Measurements from ENCODE around the gene ERICH3.

The ERICH3 gene

GRCh38 chr1:74673351-74674111 lies at the start of gene ERICH3:
ERICH3 (minus strand) TSS chr1:74673792; CDS start chr1:74673519, 273 bp downstream.
- peak; percentile 64 for DNase-seq

DNA sequence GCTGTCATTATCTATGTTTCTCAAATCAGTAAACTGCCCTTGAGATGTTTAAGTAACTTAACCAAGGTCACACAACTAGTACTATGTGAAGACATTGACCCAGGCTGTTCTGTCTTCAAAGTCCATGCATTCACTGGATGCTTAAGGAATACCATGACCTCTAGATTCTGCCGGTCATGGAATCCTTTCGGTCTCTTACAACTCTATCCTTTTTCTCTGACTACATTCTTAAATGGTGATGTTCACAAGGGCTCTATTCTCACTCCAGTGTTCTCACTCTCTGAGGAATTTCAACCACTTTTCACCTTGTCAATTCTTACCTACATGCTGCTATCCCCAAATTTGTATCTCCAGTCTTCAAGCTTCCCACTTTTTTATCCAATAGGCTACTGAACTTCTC lies 44.0 kb upstream of the ERICH3 start:
- no peak for DNase-seq

DNA sequence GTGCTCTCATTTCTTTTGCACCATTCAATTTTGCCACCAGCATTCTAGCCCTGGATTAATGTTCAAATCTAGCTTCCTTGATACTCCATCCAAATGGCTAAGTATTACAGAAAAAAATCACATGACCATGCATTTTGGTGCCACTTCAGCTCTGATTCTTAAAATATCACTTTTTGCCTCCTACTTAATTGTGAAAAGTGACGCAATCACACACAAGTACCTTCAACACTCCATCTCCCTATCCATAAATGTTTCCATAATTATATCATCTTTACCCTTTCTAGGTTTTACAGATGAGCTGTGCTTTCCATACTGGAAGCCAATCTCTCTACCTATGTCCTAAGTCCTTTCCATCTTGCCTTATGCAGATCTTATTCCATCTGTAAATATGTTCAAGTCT lies 43.2 kb upstream of the ERICH3 start:
- DNase-seq: no peak

DNA sequence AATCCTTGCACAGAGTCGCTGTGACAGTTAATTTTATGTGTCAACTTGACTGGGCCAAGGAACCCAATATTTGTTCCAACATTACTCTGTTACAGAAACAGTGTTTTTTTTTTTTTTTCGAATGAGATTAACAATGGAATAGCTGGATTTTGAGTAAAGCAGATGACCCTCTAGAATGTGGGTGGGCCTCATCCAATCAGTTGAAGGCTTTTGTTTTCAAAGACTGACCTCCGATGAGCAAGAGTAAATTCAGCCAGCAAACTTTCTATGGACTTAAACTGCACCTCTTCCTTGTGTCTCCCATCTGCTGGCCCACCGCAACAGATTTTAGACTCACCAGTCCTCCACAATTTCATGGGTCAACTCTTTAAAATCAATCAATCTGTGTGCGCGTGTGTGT lies 42.2 kb upstream of the ERICH3 start:
- DNase-seq: no peak

DNA sequence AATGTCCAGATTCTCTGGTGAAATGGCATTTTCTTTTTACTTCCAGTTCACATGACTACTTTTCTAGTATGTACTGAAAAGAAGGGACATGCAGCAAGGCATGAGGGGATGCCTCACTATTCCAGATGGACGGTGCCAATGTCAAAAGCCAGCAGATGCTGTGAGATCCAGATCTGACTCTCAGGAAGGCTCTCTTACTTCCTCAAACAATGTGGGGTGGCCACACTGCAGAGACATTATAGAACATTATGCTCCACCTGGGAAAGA lies 41.6 kb upstream of the ERICH3 start:
- DNase-seq: no peak

DNA sequence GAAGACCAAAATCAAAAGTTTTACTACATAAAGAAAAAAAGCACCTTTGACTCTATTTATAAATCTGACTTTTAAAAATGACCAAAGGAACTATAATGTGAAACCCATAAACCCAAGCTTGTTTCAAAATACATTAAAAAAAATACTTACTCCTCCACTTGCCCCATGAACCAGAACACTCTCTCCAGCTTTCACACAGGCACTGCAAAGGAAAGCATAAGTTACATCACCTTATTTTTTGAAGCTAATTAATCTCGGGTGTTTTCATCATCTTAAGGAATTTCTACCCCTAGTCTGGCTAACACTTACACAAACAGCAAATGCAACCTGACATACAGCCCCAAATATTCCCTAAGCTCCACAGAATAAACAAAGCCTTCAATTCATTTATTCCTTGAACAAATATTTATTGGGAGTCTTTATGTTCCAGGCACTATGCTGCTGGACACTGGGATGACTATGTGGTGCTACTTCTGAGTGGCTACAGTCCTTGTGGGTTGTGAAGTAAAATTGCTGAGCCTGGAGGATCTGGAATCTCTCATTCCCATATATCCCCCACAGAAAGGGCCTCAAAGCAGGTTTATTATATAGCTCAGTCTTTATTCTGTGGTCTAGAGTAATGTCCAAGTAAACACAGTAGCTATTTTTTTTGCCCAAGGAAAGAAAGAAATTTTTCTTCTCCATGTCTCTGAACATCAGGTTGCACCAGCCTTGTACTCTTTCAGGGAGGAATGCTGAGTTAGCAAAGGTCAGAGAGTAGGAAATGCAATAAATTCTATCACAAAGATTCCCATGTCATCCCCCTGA lies 41.0 kb upstream of the ERICH3 start:
- no peak for DNase-seq

GRCh38 chr1:74713849-74714248 lies 40.3 kb upstream of the ERICH3 start:
- no peak for DNase-seq

DNA sequence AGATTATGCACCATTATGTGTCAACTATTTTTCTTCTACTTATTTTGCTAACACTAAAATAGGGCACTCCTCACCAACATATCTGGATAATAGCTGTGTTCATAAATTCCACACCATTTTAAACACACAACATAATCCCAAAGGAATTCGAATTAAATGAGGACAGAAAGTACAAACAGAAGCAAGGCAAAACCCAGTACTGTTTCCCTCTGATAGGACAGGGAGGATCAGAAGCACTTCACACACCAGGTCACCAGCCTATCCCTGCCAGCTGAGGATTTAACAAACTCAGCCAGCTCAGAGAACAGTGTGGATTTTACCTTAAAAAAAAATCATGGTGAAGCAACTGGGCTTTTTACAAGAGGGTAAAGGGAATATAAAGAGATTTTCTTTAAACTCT lies 39.3 kb upstream of the ERICH3 start:
- DNase-seq: no peak

DNA sequence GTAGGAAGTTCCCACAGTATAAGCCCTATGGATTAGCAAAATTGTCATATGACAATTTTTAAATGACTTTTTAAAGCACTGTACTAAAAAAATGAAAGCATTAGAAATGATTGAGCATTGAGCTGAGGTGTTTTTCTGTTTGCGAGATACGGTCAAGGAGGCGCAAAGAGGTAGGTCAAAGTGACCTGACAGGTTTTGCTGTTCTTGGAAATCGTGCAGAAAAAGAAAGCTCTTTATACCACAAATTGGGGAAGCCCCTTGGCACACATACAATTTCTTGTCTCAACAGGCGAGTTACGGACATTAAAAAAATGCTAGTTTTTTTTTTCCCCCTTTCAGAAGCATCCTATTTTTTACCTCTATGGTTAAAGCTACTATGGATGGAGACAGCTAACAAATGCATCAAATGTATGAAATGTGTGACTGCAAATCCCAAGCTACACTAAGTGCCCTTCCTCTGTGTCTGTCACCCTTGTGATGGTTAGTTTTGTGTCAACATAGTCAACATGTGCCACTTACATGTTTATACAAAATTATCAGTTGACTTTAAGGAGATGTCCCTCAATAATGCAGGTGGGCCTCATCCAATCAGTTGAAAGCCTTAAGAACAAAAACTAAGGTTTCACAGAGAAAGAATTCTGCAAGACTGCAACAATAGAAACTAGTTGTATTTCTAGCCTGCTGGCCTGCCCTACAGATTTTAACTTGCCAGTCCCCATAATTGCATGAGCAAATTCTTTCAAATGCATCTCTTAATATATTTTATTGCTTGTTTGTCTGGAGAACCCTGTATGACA lies 30.0 kb upstream of the ERICH3 start:
- no peak for DNase-seq

DNA sequence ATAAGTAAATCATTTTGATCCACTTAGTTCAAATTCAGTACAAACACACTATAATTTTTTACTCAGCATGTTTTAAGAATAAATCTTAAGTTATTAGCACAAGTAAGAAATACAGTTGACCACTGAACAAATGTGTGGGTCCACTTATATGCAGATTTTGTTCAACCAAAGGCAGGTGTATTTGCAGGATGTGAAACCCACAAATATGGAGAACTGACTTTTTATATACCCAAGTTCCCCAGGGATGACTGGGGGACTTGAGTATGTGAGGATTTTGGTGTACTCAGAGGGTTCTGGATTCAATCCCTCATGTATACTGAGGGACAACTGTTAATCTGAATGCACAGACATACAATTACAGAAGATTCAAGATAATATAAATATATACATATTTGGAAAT lies 25.7 kb upstream of the ERICH3 start:
- DNase-seq: no peak

DNA sequence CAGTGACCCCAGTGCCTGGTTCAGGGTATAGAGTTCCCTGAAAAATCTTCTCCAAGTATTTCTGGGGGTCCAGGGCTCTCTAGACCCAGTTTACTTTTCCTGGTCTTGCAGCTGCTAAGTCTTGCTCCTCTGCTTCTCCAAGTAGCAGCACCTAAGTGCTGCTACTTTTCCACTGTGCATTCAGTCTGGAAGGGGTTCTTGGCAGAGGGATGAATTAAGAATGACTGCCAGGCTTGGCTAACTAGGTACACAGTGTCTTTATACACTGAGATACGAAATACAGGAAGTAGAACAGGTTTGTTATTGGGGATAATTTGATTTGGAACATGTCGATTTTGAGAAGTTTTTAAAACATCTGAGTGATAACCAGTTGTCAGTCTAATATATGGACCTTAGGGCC lies 24.2 kb upstream of the ERICH3 start:
- DNase-seq: no peak

GRCh38 chr1:74693473-74693872 lies 19.9 kb upstream of the ERICH3 start:
- DNase-seq: no peak

- no peak for DNase-seq
Observed at GRCh38 chr1:74690909-74691308, 17.3 kb upstream of the ERICH3 start.

DNA sequence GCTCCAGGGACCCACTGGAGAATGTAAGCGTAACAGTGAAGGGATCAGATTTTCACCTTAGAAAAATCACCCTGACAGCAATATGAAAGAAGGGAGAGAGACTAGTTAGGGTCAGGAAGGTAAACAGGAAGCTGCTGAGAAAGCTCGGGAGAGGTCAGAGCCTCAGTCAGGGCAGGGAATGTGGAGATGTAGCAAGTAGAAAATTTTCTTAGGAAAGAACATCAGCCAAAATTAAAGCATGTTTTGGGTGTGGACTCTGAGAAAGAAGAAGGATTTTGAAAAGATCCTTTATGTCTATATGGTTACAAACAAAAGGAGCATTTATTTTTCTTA lies 16.7 kb upstream of the ERICH3 start:
- DNase-seq: no peak

DNA sequence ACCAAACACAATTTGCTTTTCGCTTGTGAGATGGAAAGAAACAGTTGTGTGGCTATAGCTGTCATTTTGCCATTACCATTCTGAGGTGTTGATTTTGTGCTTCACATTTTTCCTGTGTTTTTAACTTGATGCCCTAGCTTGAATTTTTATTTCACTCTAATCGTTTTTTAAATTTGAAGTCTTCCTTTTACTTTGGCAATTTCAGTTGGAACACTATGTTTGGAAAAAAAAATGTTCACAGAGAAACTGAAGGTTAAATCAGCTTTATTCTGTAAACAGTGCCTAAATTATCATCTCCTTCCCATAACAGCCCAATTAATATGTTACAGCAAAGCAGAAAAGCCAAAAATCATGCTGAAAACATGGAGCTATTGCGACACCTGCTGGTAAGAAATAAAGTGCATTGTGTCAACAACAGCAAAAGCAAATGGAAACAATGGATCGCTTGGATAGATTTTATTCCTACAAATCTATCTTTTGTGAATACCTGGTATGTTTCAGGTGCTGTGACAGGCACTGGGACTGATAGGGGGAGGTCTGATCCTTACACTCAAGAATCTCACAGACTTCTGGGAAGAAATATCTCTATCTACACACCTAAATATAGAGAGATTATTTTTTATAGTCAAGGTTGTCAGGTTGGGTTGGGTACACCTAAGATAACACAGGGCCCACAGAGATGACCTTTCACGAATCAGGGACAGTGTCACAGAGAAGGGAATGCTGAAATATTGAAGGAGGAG lies 16.2 kb upstream of the ERICH3 start:
- DNase-seq: peak; percentile 64

DNA sequence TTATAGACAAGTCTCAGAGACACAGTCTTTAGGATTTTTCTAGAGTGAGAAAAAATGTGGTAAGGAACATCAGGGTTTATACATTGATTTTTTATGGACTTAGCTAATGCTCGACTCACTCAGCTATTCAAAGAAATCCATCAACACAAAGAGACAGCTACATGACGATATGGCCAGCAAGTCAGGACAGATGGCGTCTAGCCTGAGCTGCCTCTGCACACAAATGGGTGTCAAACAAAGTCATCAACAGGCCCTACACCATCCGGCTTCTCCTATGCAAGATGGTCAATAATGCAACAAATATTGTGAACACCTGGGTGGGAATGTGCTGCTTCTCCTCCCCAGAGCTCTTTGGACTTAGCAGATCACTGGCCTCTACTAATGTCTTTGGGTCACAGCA lies 13.3 kb upstream of the ERICH3 start:
- DNase-seq: peak; percentile 61

GRCh38 chr1:74684301-74684700 lies 10.7 kb upstream of the ERICH3 start:
- no peak for DNase-seq

DNA sequence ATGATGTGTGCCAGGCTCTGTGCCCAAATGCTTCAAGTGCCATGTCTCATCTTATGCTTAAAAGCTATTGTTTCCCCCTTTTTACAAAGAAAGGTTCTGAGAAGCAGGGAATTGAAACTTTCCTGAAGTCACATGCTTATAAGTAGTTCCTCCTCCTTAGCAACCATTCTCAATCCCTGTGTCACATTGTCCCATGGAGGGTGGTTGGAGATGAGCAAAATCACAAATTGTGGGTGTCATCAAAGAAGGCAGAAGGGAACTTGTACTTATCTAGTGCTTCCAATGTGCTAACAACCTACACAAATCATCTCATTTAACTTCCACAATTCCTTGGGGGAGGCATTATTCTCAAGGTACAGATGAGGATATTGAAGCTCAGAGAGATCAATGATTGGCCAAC lies 10.1 kb upstream of the ERICH3 start:
- DNase-seq: no peak

- DNase-seq: no peak
Observed at GRCh38 chr1:74681851-74682250, 8.3 kb upstream of the ERICH3 start.

DNA sequence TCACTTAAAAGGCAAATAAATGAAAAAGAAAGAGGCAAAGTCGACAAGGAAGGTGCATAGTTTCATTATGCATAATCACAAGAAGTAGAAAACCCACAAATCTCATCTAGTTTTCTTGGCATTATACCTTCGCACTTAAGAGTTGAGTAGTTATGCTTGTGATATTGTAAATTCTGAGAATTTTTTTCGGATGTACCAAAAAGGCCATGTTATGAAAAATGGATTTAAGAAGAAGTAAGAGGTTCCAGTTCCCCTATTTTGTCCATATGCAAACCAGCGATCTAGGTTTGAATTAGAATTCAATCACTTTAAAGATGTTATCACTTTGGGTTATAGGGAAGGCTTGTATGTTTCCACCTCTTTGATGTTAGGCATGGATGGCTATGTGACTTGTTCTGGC lies 7.9 kb upstream of the ERICH3 start:
- no peak for DNase-seq

DNA sequence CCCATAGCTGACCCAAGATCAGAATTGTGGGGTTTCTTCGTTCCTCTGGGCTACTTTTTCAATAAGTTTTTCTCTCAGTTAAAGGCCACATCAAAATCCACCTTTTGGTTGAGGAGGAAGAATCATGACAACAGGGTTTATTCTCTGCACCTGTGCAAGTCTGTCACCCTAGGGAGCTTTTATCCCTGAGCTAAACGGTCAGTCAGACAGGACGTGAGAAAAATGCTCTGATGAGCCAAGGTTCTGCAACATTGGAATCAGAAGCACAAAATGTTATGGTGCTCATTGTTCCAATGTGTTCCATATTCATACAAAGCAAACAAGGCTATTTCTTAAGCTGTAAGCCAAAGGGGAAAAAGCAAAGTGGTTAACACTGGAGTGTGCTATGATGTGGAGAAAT lies 7.4 kb upstream of the ERICH3 start:
- no peak for DNase-seq

- no peak for DNase-seq
Observed at GRCh38 chr1:74679811-74680210, 6.2 kb upstream of the ERICH3 start.

GRCh38 chr1:74677926-74678325 lies 4.3 kb upstream of the ERICH3 start:
- no peak for DNase-seq
